HG02852 (cell line): ENCODE measurements around the gene TDO2.
"Not testable (repeated sequence)": the region's sequence is repeated elsewhere in the genome, so short reads cannot be mapped to it uniquely, and the experiment has no call there.

Source experiments
- ATAC-seq: cut with Tn5 transposase; IDR thresholded peaks from one replicate; pipeline ENCODE4 v1.9.1; 2021; ENCODE audit warnings: mild to moderate bottlenecking, moderate library complexity; ENCODE audit not compliant: unreplicated experiment

The TDO2 gene

GRCh38 chr4:155906554-155907247, 3.2 kb downstream of the TDO2 start:
- ATAC-seq: no peak

GRCh38 chr4:155907556-155907955, 4.1 kb downstream of the TDO2 start:
- ATAC-seq: no peak

GRCh38 chr4:155908187-155909139, 5.0 kb downstream of the TDO2 start:
- ATAC-seq: peak; percentile 64

DNA sequence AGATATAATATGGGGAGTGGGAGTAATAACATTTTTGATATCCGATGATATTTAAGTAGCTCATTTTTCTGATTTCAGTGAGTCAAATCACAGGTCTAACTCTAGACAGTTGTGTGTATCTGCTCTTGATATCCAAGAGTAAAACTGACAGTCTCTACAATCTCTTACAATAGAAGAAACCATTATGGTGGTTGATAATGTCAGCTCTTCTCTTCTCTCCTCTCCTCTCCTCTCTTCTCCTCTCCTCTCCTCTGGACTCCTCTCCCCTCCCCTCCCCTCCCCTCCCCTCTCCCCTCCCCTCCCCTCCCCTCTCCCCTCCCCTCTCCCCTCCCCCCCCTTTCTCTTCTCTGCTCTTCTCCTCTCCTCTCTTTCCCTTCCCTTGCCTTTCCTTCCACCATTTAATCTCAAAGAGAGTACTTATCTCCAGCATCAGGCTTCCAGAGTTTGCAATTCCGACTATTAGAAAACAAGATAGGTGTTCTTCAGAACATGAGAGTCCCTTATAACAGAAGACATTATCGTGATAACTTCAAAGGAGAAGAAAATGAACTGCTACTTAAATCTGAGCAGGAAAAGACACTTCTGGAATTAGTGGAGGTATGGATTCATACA, 6.2 kb downstream of the TDO2 start:
- no peak for ATAC-seq

DNA sequence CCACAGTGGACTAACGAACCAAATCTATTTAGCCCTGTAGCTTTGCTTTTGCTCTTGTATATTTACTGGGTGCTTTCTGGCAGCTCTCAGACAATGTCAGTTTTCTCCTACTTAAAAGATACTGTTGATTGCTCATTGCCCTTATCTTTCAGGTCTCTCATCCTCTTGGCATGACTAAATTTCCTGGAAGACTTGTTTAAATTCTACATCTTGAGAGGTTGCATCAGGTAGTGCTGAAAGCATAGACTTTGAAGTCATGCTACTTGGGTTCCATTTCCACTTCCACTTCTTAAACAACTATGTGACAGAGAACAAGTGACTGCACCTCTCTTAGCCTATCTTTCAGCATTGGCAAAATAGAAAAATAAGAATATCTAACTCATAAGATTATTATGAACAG, 8.4 kb downstream of the TDO2 start:
- ATAC-seq: no peak

- no peak for ATAC-seq
Measured at GRCh38 chr4:155914782-155915181, 11.3 kb downstream of the TDO2 start.

- no peak for ATAC-seq
Measured at GRCh38 chr4:155921597-155921996, 18.1 kb downstream of the TDO2 start.

- no peak for ATAC-seq
Measured at GRCh38 chr4:155924637-155925036, 21.1 kb downstream of the TDO2 start.

- peak; percentile 61 for ATAC-seq
Measured at GRCh38 chr4:155929833-155930232, 26.3 kb downstream of the TDO2 start.

DNA sequence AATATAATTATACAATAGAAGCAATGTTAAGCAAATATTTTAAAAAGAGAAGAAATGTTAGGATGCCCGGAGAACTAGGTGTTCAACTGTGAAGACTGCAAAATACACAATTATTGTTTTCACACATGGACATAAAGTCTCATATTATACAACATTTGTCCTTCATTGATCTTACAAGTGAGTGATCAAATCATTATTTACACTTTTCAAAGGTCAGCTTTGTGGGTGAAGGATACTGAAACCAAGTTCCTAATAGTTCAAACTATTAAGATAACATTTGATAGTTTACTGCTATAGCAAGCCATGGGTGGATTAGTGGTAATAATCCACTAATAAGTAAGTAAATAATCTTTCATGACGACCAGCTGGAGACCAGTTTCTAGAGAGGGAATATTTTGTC, 26.8 kb downstream of the TDO2 start:
- no peak for ATAC-seq

GRCh38 chr4:155931634-155932033, 28.1 kb downstream of the TDO2 start:
- ATAC-seq: no peak

DNA sequence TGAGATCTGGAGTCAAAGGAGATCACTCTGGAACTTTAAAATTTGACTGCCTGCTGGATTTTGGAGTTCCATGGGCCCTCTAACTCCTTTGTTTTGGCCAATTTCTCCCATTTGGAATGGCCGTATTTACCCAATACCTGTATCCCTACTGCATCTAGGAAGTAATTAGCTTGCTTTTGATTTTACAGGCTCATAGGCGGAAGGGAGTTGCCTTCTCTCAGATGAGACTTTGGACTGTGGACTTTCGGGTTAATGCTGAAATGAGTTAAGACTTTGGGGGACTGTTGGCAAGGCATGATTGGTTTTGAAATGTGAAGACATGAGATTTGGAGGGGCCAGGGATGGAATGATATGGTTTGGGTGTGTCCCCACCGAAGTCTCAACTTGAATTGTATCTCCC, 31.1 kb downstream of the TDO2 start:
- not testable (repeated sequence) for ATAC-seq

DNA sequence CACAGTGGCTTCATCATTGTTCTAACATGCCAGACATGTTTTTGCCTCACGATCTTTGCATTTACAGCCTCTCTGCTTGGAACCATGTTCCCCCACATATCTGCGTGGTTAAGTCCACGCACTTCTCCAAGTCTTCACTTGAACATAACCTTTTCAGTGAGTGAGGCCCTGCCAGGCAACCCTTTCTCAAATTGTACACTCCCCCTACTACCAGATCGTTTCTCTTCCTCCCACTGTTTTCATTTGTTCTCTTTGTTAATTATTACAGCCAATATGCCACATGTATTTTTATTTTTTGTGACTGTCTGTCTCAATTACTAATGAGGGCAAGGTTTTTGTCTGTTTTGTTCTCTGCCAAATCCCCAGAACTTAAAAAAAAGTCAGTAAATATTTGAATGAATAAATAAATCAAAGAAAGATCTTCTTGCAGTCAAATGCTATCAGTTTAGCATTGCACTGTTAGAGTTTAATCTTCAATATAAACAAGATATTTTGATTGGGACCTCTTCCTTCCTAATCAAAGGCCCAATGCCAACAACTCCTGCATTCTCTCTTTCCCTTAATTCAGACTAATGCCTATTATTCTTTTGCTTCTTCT, 32.0 kb downstream of the TDO2 start:
- ATAC-seq: no peak

DNA sequence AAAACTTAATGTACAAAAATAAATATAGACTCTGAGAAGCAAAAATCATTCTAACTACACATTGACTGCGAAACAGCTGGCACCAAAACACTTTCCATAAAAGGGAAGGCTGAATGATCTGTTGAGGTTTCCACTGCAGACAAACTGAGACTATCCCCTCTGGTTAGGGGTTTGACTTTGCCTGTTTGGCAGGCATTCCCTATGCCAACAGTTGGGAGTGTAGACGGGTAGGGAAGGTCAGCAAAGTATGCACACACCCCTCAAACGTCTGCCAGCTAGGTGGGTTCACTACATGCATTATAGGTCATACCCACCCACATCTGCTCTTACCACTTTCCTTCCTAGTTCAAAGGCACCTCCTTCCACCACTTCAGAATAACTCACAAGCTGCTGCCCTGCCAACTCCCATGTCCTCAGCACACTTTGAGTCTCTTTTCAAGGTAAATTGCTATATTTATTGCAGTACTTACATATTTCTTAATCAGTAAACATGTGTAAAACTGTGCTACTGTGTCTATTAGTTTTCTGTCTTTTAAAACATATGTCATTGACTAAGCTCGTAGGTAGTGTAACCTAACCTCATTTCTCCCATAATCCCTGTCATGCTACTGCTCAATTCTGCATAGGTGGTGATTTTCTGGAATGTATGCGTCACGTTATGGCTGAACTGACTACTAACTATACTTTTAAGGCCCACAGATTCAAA, 37.7 kb downstream of the TDO2 start:
- no peak for ATAC-seq

DNA sequence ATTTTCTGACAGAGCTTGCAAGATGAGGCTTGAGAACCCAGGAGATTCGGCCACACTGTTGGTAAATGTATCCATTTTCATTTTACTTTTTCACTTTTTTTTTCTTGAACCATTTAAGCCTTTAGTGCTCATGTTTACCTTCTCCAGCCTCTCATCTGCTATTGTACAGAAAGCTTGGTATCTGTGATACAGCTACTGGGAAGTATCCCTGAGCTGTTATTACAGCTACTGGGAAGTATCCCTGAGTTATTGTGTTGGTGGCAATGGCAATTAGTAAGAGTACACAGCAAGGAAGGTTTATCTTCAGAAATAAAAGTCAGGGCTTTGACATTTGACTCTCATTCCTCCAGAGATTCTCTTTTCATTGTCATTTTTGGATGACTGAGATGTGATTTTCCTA, 38.3 kb downstream of the TDO2 start:
- ATAC-seq: no peak

- ATAC-seq: no peak
Measured at GRCh38 chr4:155943605-155944291, 40.3 kb downstream of the TDO2 start.

DNA sequence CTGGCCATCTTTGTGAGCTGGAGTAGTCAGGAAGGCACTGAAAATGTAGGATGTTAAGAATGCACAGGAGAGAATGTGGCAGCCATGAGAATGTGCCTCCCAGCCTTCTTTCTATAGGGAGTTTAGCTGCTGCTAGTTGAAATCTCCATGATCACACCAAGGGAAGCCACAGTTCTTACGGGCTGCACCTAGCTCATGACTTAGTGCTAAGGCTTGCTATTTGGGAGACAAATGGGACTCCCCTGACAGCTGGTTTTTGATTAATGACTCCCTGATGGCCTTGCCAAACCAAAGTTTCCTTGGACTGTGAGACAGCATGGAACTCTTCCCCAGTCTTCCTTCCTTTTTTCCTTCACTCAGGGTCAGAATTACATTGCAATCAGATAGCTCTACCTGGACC, 41.0 kb downstream of the TDO2 start:
- no peak for ATAC-seq

DNA sequence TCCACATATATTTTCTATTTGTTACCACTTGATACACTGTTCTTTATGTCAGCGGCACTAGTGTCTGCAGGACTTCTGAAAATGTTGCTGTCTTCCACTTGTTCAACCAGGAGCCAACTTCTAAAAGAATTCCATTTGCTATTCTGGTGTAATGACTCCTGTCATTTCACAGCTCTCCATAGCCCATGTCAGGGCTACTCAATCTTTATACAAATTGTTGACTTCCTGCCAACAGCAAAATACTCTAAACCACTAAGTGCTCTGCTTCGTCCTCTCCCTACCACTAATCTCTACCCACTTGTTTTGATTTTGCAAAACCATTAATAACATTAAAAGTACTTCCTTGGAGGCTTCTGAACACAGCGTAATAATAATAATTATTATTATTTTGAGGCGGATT, 43.0 kb downstream of the TDO2 start:
- ATAC-seq: no peak

DNA sequence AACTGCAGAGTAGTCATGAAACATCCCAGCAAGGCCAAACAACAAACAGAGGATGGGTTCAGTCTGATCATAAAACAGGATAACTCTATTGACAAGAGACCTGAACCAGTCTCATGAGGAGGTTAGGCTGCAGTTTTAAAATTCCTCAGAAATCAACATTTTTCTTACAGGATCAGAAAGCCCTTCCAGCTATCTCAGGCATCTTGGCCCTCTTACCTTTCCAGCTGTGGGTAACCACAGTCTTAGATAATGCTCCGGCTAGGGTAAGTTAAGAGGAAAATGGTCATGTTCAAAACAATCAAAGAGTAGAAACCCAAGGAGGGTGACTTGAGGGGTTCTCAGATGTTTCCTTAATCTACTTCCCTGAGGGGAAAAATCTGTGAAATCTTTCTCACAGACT, 45.0 kb downstream of the TDO2 start:
- no peak for ATAC-seq

- ATAC-seq: no peak
Measured at GRCh38 chr4:155950461-155950860, 47.0 kb downstream of the TDO2 start.
